Measurements from ENCODE around the gene RAMAC. TPM values are rescaled to one million over a fixed set of nuclear protein-coding genes. Genes with fewer than 3 reads are reported as not detected.

Gene RAMAC
- total RNA-seq, 4 donors from 2014 or later, result 17.2 to 23.2 (median 19.8) TPM

DNA sequence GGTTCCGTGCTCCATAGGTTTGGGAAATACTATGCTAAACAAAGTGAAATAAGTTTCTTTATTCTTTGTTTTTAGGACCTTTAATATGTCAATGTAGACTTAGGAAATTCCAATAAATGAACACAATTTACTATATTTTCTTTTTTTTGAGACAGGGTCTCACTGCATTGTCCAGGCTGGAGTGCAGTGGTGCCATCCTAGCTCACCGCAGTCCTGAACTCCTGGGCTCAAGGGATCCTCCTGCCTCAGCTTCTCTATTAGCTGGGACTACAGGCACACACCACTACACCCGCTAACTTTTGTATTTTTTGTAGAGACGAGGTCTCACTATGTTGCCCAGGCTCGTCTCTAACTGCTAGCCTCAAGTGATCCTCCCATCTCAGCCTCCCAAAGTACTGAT, 21.1 kb upstream of the RAMAC start:
- Histone ChIP-seq H3K4me3 (no peak overlapping the region), H3K27ac (replicated peaks in 1 of 4) (no peak overlapping the region), H3K27me3 (no peaks in the 10 kb centered on the region), H3K4me1 (peaks cover 0 to under 1% (median 0%) of the 10 kb centered on the region in 4 donors), H3K9me3 (no peaks in the 10 kb centered on the region), H3K36me3 (no peaks in the 10 kb centered on the region)
- WGBS, result 96% methylated on average over 5 of the region's 5 CpGs
- no peak for DNase-seq (ENCODE audit: extremely low spot score)
- intact Hi-C loops (cut with DNase I), result no loop called here
- TF ChIP-seq EP300 (IDR thresholded peaks at IDR 0.05) (no peak), POLR2A (IDR thresholded peaks at IDR 0.05; ENCODE audit: low read depth) (no peak), POLR2AphosphoS5 (IDR thresholded peaks at IDR 0.05) (no peak)
- TF ChIP-seq, protein P1, sequence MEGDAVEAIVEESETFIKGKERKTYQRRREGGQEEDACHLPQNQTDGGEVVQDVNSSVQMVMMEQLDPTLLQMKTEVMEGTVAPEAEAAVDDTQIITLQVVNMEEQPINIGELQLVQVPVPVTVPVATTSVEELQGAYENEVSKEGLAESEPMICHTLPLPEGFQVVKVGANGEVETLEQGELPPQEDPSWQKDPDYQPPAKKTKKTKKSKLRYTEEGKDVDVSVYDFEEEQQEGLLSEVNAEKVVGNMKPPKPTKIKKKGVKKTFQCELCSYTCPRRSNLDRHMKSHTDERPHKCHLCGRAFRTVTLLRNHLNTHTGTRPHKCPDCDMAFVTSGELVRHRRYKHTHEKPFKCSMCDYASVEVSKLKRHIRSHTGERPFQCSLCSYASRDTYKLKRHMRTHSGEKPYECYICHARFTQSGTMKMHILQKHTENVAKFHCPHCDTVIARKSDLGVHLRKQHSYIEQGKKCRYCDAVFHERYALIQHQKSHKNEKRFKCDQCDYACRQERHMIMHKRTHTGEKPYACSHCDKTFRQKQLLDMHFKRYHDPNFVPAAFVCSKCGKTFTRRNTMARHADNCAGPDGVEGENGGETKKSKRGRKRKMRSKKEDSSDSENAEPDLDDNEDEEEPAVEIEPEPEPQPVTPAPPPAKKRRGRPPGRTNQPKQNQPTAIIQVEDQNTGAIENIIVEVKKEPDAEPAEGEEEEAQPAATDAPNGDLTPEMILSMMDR (IDR thresholded peaks at IDR 0.05), result no peak

DNA sequence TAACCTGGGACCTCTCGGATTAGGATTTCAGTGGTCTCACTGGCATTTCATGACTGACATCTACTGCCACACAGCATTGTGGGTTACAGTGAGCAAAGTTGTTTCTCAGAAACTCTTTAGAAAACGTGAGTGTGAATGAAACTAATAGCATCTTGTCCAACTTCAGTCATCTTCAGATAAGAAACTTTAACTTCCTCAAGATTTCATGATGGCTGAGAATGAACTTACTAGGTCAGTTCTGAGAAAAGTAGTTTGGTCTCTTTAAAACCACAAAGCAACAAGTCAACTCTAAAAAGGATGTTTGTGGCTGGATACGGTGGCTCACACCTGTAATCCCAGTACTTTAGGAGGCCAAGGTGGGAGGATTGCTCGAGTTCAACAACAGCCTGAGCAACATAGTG, 19.3 kb upstream of the RAMAC start:
- Histone ChIP-seq H3K27me3 (no peaks in the 10 kb centered on the region), H3K4me3 (no peak overlapping the region), H3K9me3 (no peaks in the 10 kb centered on the region), H3K36me3 (no peaks in the 10 kb centered on the region), H3K27ac (replicated peaks in 1 of 4) (no peak overlapping the region), H3K4me1 (peaks cover 0 to 10% (median 0%) of the 10 kb centered on the region in 4 donors)
- TF ChIP-seq EP300 (IDR thresholded peaks at IDR 0.05) (no peak), POLR2A (IDR thresholded peaks at IDR 0.05; ENCODE audit: low read depth) (no peak), POLR2AphosphoS5 (IDR thresholded peaks at IDR 0.05) (no peak)
- TF ChIP-seq, protein P1 (IDR thresholded peaks at IDR 0.05), result no peak
- intact Hi-C loops (cut with DNase I), result no loop called here
- no peak for DNase-seq (ENCODE audit: extremely low spot score)
- WGBS, result 65% methylated on average over 4 of the region's 4 CpGs

DNA sequence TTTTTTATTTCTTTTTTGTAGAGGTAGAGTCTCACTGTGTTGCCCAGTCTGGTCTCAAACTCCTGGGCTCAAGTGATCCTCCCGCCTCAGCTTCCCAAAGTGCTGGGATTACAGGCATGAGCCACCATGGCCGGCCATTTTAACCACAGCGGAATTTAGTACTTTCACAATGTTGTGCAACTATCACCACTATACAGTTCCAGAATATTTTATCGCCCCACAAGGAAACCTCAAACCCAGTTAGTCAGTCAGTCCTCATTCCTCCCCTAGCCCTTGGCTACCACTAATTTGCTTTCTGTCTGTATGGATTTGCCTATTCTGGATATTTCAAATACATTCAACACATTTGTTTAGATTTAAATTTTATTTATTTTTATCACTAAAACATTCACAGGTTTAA, 17.9 kb upstream of the RAMAC start:
- peaks cover 0 to 10% (median 0%) of the 10 kb centered on the region in 4 donors for H3K4me1 ChIP-seq
- H3K4me3 ChIP-seq, result no peak overlapping the region
- H3K27ac ChIP-seq (replicated peaks in 1 of 4), result no peak overlapping the region
- H3K36me3 ChIP-seq, result no peaks in the 10 kb centered on the region
- no peak for DNase-seq (ENCODE audit: extremely low spot score)
- TF ChIP-seq POLR2A (IDR thresholded peaks at IDR 0.05; ENCODE audit: low read depth) (no peak), POLR2AphosphoS5 (IDR thresholded peaks at IDR 0.05) (no peak), EP300 (IDR thresholded peaks at IDR 0.05) (no peak)
- TF ChIP-seq, protein P1 (IDR thresholded peaks at IDR 0.05), result no peak
- intact Hi-C loops (cut with DNase I), result no loop called here
- H3K27me3 ChIP-seq, result no peaks in the 10 kb centered on the region
- WGBS, result 87% methylated on average over 4 of the region's 4 CpGs
- H3K9me3 ChIP-seq, result no peaks in the 10 kb centered on the region

DNA sequence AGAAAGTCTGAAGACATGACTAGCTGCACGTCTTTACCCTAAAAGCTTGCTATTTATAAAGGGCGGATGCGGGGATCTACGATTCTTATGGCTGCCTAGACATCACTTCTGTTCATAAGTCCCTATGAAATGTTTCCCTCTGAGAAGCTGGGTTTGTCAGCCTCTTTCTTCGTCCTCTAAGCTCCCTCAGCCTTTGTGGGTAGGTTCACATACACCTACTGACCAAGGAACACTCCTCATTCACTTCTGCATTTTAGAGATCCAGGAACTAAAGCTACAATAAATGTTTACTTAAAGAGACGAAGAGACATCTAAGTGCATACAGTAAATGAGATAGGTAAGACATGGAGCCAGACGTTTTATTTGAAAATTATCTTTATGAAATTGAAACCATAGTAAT, 16.7 kb upstream of the RAMAC start:
- H3K4me3 ChIP-seq, result no peak overlapping the region
- H3K9me3 ChIP-seq, result no peaks in the 10 kb centered on the region
- 83% methylated on average over 7 of the region's 7 CpGs for WGBS
- no peaks in the 10 kb centered on the region for H3K36me3 ChIP-seq
- intact Hi-C loops (cut with DNase I), result no loop called here
- H3K4me1 ChIP-seq, result peaks cover 0 to 10% (median 0%) of the 10 kb centered on the region in 4 donors
- TF ChIP-seq, protein P1 (IDR thresholded peaks at IDR 0.05), result no peak
- no peak for TF ChIP-seq POLR2AphosphoS5 (IDR thresholded peaks at IDR 0.05)
- TF ChIP-seq POLR2A (IDR thresholded peaks at IDR 0.05; ENCODE audit: low read depth), result no peak
- no peak for TF ChIP-seq EP300 (IDR thresholded peaks at IDR 0.05)
- DNase-seq (ENCODE audit: extremely low spot score), result no peak
- H3K27me3 ChIP-seq, result no peaks in the 10 kb centered on the region
- H3K27ac ChIP-seq (replicated peaks in 1 of 4), result no peak overlapping the region

DNA sequence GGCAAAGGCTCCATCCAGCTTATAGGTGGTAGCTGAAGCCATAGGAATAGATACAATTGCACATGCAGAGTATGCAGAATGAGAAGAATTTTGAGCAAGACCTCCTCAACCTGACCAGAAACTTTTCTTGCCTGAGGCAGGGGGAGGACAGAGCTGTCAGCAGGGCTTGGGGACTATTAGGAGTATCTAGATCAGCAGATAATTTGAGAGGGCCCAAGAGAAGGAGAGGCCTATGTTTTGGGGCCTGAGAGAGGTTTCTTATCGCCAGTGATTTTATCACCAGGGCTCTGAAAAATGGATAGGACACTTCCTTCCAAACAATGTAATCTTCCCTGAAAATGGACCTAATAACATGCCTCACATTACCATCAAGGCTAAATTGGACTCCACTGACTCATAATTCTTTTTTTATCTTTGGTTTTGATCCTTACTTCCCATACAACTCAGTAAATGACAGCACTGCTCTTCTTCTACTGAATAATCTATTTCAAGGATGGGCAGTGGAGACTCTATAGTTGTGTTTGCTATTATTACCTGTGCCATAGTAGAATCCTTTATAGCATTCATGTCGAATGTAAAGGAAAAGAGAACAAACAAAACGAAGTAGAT, 15.8 kb upstream of the RAMAC start:
- no peaks in the 10 kb centered on the region for H3K27me3 ChIP-seq
- 62% methylated on average over 3 of the region's 3 CpGs for WGBS
- TF ChIP-seq POLR2A (IDR thresholded peaks at IDR 0.05; ENCODE audit: low read depth) (no peak), POLR2AphosphoS5 (IDR thresholded peaks at IDR 0.05) (no peak), EP300 (IDR thresholded peaks at IDR 0.05) (no peak)
- TF ChIP-seq, protein P1 (IDR thresholded peaks at IDR 0.05), result no peak
- H3K27ac ChIP-seq (replicated peaks in 1 of 4), result no peak overlapping the region
- intact Hi-C loops (cut with DNase I), result no loop called here
- DNase-seq (ENCODE audit: extremely low spot score), result no peak
- H3K36me3 ChIP-seq, result no peaks in the 10 kb centered on the region
- H3K4me3 ChIP-seq, result no peak overlapping the region
- H3K4me1 ChIP-seq, result peaks cover 0 to 10% (median 0%) of the 10 kb centered on the region in 4 donors
- no peaks in the 10 kb centered on the region for H3K9me3 ChIP-seq
